Lung (tissue), 12 donors: Measurements from ENCODE around the gene GGNBP2. TPM values are rescaled to one million over a fixed set of nuclear protein-coding genes. Genes with fewer than 3 reads are reported as not detected.

ENCODE experiments used
- ATAC-seq: fragments of 200-7000 bp; cut with Tn5 transposase; one replicate; pipeline ENCODE4 v1.9.1; 2020; ENCODE audit warnings: moderate number of reproducible peaks; ENCODE audit not compliant: insufficient read depth, low FRiP score
- DNase-seq, 3 donors: peaks; one replicate each; pipeline ENCODE4 v3.0.0-alpha.2; 2013 to 2017
- H3K27ac ChIP-seq, 2 donors: one replicate each; pipeline ENCODE4 v1.5.1; 2013; ENCODE audit warnings: mild to moderate bottlenecking in 2 of 2, moderate library complexity in 2 of 2, control low read depth in 1 of 2, inconsistent platforms in 1 of 2, low read depth in 1 of 2, low read length in 1 of 2
- H3K27me3 ChIP-seq, 3 donors: one replicate each; pipeline ENCODE4 v1.5.1; 2013; ENCODE audit warnings: low read length in 2 of 3; ENCODE audit not compliant: control insufficient read depth in 3 of 3, insufficient read depth in 3 of 3
- H3K36me3 ChIP-seq, 4 donors: one replicate each; pipeline ENCODE4 v1.5.1; 2013; ENCODE audit warnings: low read length in 4 of 4, mild to moderate bottlenecking in 1 of 4, moderate library complexity in 1 of 4; ENCODE audit not compliant: control insufficient read depth in 4 of 4, insufficient read depth in 4 of 4
- H3K4me1 ChIP-seq, 5 donors: one replicate each; pipeline ENCODE4 v1.5.1; 2013; ENCODE audit warnings: low read length in 5 of 5, mild to moderate bottlenecking in 2 of 5, moderate library complexity in 1 of 5; ENCODE audit not compliant: control insufficient read depth in 5 of 5, insufficient read depth in 5 of 5
- H3K4me3 ChIP-seq: one replicate; pipeline ENCODE4 v1.5.1; 2013; ENCODE audit warnings: mild to moderate bottlenecking, control low read depth, moderate library complexity
- H3K9ac ChIP-seq, 2 donors: one replicate each; pipeline ENCODE4 v1.5.1; 2013; ENCODE audit warnings: low read length in 2 of 2, control low read depth in 1 of 2; ENCODE audit not compliant: insufficient read depth in 1 of 2
- H3K9me3 ChIP-seq, 4 donors: one replicate each; pipeline ENCODE4 v1.5.1; 2013; ENCODE audit warnings: low read length in 3 of 4, mild to moderate bottlenecking in 1 of 4, moderate library complexity in 1 of 4; ENCODE audit not compliant: control insufficient read depth in 4 of 4, insufficient read depth in 3 of 4
- WGBS, 2 donors: extraction: QIAGEN DNeasy Blood & Tissue Kit; methylation state at CpG; one replicate each; pipeline ENCODE4 v1.1.7; 2013; 5-methylcytosine and 5-hydroxymethylcytosine counted together
- polyA plus RNA-seq, 2 donors: library from polyadenylated mRNA; stranded (reverse); fragments of 200-250 nt; gene quantifications; one replicate each; pipeline ENCODE4 v1.2.1, GENCODE V29; 2013
- total RNA-seq, 2 donors: library from RNA; depleted of rRNA in 1 of 2; stranded (reverse); fragments of >200 nt in 1 of 2; gene quantifications; one replicate each; pipeline ENCODE4 v1.2.1, GENCODE V29; 2014 to 2021
- TF ChIP-seq, protein P1 (sequence below): IDR thresholded peaks from 2 replicates; pipeline ENCODE4 v1.5.1; 2012; ENCODE audit warnings: mild to moderate bottlenecking; ENCODE audit errors: control extremely low read depth, extremely low read depth
- donor health status: control.
- donor health status: control.
- donor health status: Bipolar disorder and iron deficiency.
- donor health status: healthy.
- donor health status: DM: yes; HTN: yes; CAD: no.

The GGNBP2 gene
- total and polyA plus RNA-seq, 4 donors, result 40.0 to 86.7 (median 58.5) TPM

DNA sequence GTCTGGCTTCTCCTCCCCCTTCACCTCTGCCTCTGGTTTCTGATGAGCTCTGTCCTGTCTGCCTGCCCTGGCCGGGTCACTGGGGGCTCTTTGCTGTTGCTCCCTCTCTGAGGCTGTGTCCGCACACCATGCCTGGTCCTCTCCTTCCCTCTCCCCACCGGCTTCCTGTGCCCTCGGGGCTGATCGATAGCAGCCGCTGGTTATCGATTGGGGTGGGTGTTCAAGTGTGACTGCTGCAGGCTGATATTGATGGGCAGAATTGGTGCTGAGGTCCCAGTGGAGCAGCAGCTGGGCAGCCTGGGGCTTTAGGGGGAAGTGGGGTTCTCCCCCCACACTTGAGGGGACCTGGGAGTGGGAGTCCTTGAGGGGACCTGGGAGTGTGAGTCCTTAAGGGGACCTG lies 73.1 kb downstream of the GGNBP2 start:
- TF ChIP-seq, protein P1, sequence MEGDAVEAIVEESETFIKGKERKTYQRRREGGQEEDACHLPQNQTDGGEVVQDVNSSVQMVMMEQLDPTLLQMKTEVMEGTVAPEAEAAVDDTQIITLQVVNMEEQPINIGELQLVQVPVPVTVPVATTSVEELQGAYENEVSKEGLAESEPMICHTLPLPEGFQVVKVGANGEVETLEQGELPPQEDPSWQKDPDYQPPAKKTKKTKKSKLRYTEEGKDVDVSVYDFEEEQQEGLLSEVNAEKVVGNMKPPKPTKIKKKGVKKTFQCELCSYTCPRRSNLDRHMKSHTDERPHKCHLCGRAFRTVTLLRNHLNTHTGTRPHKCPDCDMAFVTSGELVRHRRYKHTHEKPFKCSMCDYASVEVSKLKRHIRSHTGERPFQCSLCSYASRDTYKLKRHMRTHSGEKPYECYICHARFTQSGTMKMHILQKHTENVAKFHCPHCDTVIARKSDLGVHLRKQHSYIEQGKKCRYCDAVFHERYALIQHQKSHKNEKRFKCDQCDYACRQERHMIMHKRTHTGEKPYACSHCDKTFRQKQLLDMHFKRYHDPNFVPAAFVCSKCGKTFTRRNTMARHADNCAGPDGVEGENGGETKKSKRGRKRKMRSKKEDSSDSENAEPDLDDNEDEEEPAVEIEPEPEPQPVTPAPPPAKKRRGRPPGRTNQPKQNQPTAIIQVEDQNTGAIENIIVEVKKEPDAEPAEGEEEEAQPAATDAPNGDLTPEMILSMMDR, result no peak
- peaks cover 0 to 2% (median 0%) of the 10 kb centered on the region in 4 donors for H3K9me3 ChIP-seq
- no peak overlapping the region for H3K4me3 ChIP-seq
- H3K9ac ChIP-seq, result no peak overlapping the region
- no peaks in the 10 kb centered on the region for H3K4me1 ChIP-seq
- ATAC-seq (no peak), DNase-seq (no peak)
- peaks cover 5 to 21% (median 7%) of the 10 kb centered on the region in 3 donors for H3K27me3 ChIP-seq
- no peak overlapping the region for H3K27ac ChIP-seq
- H3K36me3 ChIP-seq, result no peaks in the 10 kb centered on the region
- 88 to 89% methylated on average over 7 of the region's 7 CpGs for WGBS, 2 donors

DNA sequence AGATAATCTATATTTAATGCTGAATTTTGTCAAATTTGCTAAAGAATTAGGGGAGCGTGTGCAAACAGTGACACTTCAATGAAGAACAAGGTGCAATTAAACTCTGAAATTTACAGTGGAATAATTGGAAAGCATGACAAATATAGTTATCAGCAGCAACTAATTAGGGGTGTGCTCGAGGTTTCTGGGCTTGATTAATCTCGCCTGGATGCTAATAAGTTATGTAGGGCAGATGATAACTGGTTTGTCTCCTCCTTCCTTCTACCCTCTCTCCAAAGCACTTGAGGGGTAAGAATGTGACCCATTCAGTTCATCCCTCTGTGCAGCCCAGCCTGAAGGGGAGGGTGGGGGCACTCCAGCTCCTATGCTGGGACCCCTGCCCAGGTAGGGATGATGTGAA lies 78.6 kb downstream of the GGNBP2 start:
- Histone ChIP-seq H3K27ac (no peak overlapping the region), H3K4me1 (no peaks in the 10 kb centered on the region), H3K9ac (no peak overlapping the region), H3K9me3 (no peaks in the 10 kb centered on the region), H3K27me3 (no peaks in the 10 kb centered on the region), H3K4me3 (no peak overlapping the region), H3K36me3 (no peaks in the 10 kb centered on the region)
- 71 to 91% methylated on average over 3 of the region's 3 CpGs for WGBS, 2 donors
- TF ChIP-seq, protein P1, result no peak
- ATAC-seq (no peak), DNase-seq (no peak)

DNA sequence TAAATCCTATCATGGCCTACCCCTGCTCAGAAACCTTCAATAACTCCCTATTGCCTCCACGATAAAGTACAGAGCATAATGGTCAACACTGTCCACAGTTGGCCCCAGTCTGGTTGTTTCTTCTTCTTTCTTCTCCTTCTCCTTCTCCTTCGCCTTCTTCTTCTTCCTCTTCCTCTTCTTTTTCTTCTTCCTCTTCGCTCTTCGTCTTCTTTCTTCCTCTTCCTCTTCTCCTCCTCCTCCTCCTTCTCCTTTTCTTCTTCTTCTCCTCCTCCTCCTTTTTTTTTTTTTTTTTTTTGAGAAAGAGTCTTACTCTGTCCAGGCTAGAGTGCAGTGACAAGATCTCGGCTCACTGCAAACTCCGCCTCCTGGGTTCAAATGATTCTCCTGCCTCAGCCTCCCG lies 80.5 kb downstream of the GGNBP2 start:
- 59 to 77% methylated on average over 7 of the region's 7 CpGs for WGBS, 2 donors
- Histone ChIP-seq H3K4me3 (no peak overlapping the region), H3K9me3 (no peaks in the 10 kb centered on the region), H3K4me1 (peaks cover 0 to 4% (median 0%) of the 10 kb centered on the region in 5 donors), H3K9ac (no peak overlapping the region), H3K27me3 (no peaks in the 10 kb centered on the region), H3K36me3 (no peaks in the 10 kb centered on the region), H3K27ac (no peak overlapping the region)
- DNase-seq, result no peak
- TF ChIP-seq, protein P1, result no peak
- ATAC-seq, result no peak

DNA sequence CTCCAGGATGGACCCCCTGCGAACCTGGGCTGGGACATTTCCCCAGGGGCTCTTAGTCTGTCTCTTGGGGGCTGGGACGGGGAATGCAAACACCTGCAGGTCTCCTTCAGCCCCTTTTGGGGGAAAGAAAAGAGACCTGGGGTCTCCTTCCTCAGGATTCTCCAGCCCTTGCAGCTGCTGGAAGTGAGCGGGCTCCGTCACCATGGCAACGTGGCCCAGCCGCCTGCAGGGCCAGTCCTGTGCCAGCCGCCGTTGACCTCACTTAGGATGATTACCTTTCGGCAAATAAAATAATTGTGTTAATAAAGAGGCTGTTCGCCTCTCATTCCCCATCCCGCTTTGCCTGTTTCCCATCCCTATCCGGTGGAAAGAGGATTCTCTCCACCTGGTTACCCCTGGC lies 82.4 kb downstream of the GGNBP2 start:
- TF ChIP-seq, protein P1, result no peak
- ATAC-seq, result no peak
- no peak for DNase-seq

More for the DNA sequence above, 82.4 kb downstream of the GGNBP2 start:
- no peaks in the 10 kb centered on the region for H3K9me3 ChIP-seq
- WGBS, 2 donors, result 71 to 75% methylated on average over 12 of the region's 12 CpGs
- H3K27me3 ChIP-seq, result peaks cover 0 to 7% (median 0%) of the 10 kb centered on the region in 3 donors
- H3K9ac ChIP-seq, result no peak overlapping the region
- H3K27ac ChIP-seq, result no peak overlapping the region
- no peaks in the 10 kb centered on the region for H3K36me3 ChIP-seq
- H3K4me3 ChIP-seq, result no peak overlapping the region
- H3K4me1 ChIP-seq, result peaks cover 0 to 4% (median 0%) of the 10 kb centered on the region in 5 donors
